GM12865 (cell line): ENCODE results near the gene LCNL1.

ENCODE experiments used
- DNase-seq: peaks from one replicate; pipeline ENCODE4 v3.0.0; 2010; ENCODE audit warnings: low read depth
- H3K4me3 ChIP-seq: 2 replicates; pipeline ENCODE4 v1.5.1; 2011; ENCODE audit warnings: mild to moderate bottlenecking, low read depth, low read length, control low read depth
- TF ChIP-seq, protein P1 (sequence below): IDR thresholded peaks from 2 replicates; pipeline ENCODE4 v1.5.1; 2011; ENCODE audit warnings: low read length, control low read depth, low read depth, inconsistent platforms; ENCODE audit not compliant: insufficient read depth; ENCODE audit errors: missing control alignments

LCNL1 gene

DNA sequence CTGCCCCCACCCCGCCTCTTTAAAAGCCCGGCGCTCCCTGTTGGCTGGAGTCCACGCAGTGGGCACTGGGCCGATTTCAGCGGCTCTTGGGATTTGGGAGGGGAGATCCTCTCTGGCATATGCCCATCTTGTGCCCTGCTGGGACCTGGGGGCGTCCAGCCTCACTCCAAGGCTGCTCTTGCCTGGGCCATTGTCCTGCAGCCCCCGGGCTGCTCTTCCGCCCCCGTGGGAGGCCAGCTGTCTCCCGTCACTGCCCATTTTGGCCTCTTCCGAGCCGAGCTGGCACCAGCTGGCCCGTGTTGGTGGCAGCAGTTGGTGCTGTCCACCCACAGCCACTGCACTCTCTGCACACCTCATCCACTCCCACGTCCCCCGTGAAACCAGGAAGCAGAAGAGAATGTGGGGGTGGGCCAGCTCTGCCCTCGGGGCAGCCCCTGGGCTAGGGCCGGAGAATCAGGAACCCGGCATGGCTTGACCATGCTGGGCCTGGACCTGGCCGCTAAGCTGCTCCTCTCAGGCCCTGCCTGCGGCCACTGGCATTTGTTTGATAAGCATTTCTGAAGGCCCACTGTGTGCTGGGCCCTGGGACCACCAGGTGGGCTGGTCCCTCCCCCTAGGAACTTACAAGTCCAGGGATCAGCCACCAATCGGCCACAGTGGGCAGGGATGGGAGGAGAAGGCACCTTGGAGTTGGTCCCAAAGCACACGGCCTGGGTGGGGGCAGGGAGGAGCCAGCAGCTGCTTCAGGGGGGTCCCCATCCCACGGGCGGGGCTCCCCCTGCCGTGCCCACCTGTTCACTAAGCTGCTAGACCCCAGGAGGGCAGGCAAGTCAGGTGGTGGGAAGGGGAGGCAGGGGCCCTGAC lies 35.5 kb upstream of the LCNL1 start:
- TF ChIP-seq, protein P1, sequence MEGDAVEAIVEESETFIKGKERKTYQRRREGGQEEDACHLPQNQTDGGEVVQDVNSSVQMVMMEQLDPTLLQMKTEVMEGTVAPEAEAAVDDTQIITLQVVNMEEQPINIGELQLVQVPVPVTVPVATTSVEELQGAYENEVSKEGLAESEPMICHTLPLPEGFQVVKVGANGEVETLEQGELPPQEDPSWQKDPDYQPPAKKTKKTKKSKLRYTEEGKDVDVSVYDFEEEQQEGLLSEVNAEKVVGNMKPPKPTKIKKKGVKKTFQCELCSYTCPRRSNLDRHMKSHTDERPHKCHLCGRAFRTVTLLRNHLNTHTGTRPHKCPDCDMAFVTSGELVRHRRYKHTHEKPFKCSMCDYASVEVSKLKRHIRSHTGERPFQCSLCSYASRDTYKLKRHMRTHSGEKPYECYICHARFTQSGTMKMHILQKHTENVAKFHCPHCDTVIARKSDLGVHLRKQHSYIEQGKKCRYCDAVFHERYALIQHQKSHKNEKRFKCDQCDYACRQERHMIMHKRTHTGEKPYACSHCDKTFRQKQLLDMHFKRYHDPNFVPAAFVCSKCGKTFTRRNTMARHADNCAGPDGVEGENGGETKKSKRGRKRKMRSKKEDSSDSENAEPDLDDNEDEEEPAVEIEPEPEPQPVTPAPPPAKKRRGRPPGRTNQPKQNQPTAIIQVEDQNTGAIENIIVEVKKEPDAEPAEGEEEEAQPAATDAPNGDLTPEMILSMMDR = no peak
- DNase-seq = no peak
- H3K4me3 ChIP-seq = no peak overlapping the region

DNA sequence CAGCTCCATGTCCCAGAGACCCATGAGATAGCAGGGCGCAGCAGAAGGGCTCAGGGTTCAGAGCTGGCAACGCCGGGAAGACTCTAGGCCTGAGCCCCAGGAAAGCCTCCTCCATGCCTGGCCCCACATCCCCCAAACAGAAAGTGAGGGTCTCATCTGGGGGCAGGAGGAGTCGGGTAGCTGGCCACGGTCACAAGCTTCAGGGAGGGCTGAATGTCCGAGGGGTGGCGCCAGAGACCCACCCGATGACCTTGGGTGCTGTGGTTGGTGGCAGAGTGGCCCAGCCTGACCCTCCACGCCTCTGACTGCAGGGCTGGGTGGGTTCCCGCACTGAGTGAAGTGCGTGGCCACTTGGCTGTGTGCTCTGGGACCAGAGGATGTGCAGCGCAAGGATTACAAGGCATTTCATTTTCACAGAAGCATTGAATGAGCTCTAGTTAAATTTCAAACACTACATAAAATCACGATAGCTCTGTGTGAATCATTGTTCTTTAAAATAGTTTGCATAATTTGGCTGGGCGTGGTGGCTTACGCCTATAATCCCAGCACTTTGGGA lies 34.8 kb upstream of the LCNL1 start:
- DNase-seq = peak; percentile 52
- TF ChIP-seq, protein P1 = peak; percentile 57
- H3K4me3 ChIP-seq = no peak overlapping the region

DNA sequence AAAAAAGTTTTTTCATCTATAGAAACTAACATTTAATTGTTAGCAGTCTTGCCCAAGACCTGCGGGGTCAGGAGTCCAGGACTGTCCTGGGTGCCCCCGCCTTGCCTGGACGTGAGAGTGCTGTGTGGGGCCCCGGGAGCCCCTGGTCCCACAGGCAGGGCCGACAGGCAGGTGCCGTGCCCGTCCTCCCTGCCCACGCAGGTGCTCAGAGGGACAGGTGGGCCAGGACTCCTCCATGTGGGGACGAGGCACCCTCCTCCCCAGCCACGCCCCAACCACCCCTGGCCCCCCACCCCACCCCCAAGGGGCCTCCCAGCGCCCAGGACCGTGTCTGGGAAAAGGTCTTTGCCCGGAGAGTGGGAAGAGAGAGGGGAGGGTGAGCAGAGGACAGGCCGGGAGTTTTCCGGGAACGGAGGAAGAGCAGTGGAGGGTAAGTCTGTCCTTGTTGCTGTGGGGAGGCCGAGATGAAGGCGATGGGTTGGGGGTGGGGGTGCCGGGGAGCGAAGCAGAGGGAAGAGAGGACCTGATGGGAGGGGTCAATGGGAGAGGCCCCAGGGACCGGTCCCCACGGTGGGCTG lies 33.5 kb upstream of the LCNL1 start:
- TF ChIP-seq, protein P1 = no peak
- no peak for DNase-seq
- H3K4me3 ChIP-seq = peak overlapping the region; percentile 81

DNA sequence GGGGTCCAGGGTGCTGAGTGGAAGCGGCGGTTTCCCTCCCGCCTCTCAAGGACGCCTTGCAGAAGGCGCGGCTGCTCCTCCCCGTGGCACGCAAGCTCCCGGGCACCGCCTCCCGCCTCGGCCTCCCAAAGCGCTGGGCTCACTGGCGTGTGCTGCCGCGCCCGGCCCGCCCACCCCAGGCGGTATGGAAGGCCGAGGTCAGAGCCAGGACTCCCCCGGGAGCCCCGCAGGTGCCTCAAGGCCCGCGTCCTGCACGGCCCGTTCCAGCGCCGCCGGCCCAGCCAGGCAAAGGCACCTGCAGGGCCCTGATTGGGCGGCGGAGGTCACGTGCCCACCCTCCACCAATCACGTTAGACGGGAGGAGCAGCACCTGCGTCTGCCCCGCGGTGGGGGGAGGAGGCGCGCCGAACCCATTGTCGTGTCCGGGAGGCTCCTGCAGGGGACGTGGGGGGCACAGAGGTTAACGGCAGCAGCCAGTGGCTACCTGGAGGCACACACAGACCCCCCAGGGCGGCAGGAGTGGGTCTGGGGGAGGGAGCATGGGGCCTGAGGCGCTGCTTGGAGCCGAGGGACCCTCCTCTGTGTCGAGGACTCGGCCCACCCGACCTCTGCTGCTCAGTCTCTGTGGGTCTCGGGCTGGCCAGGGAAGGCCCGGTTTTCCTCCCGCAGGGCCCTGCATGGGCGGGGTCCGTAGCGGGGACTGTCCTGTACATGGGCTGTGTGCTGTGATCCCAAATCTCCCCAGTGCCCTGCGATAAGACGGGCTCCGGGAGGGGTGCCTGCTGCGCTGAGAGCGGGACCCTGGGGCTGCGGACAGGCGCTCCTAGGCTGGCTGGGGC lies 32.8 kb upstream of the LCNL1 start:
- DNase-seq = peak; percentile 97
- TF ChIP-seq, protein P1 = peak; percentile 6
- peak overlapping the region; percentile 81 for H3K4me3 ChIP-seq

DNA sequence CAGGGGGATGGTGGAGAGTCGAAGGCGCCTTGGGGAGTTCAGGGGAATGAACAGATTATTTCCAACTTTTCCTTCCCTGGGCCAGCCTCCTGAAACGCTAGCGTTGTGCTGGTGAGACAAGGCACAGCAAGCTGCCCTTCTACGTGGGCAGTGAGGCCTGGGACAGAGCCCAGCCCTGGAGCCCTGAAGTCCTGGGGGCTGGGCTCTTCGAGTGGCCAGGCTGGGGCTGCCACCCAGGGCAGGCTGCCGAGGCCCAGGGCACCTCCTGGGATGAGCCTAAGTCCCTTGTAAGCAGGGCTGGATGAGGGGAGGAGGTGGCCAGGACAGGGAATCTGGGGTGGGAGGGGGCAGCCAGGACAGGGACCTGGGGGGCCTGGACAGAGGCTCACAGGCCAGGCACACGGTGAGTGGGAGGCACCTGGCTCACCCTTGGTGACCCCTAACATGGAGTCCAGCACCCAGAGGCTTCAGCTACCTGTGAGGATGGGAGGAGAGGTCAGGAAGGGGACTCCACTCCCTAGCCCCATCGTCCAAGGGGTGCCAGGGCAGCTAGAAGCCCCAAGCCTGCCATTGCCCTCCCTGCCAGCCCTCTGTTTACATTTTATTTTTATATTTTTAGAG lies 32.0 kb upstream of the LCNL1 start:
- TF ChIP-seq, protein P1 = no peak
- H3K4me3 ChIP-seq = peak overlapping the region; percentile 81; the same call in 1 of the 2 replicates
- DNase-seq = no peak
